Activated CD8-positive, alpha-beta T cell treated with anti-CD3 and anti-CD28 coated beads for 36 hours (primary cell): ENCODE results near the gene DSG3. TPM values are rescaled to one million over a fixed set of nuclear protein-coding genes. Genes with fewer than 3 reads are reported as not detected.

Experiments
- ATAC-seq: fragments of 200-7000 bp; cut with Tn5 transposase; one replicate; pipeline ENCODE4 v1.10.0; 2021; ENCODE audit warnings: mild to moderate bottlenecking, moderate library complexity
- CTCF ChIA-PET: fragments of 350-600 bp; sonication (Branson Sonifier 250); formaldehyde crosslinking; loops from one replicate; lab custom pipeline; 2021; ENCODE audit warnings: antibody characterized with exemption; lab: Charles Lee
- POLR2A ChIA-PET: fragments of 350-600 bp; sonication (Branson Sonifier 250); formaldehyde crosslinking; loops from one replicate; lab custom pipeline; 2021; ENCODE audit warnings: antibody characterized with exemption; lab: Charles Lee
- DNase-seq: peaks from one replicate; pipeline ENCODE4 v3.0.0-alpha.2; 2020
- H3K27ac Mint-ChIP-seq: one replicate; pipeline ENCODE4 v1.8.0; 2021; ENCODE audit warnings: mild to moderate bottlenecking, mixed read lengths
- H3K27me3 Mint-ChIP-seq: one replicate; pipeline ENCODE4 v1.8.0; 2021; ENCODE audit warnings: mixed read lengths
- H3K36me3 Mint-ChIP-seq: one replicate; pipeline ENCODE4 v1.8.0; 2021; ENCODE audit warnings: low read depth, mixed read lengths
- H3K4me1 Mint-ChIP-seq: one replicate; pipeline ENCODE4 v1.8.0; 2021; ENCODE audit warnings: low read depth, mixed read lengths
- H3K4me3 Mint-ChIP-seq: one replicate; pipeline ENCODE4 v1.8.0; 2021; ENCODE audit warnings: mild to moderate bottlenecking, moderate library complexity, mixed read lengths
- H3K9me3 Mint-ChIP-seq: one replicate; pipeline ENCODE4 v1.8.0; 2021; ENCODE audit warnings: mixed read lengths
- intact Hi-C: fragments of 100-400 bp; cut with micrococcal nuclease; formaldehyde crosslinking; loops from one replicate; pipeline ENCODE4 v1.10.0; 2022
- total RNA-seq, 2 experiments: library from RNA; stranded (reverse); gene quantifications; one replicate each; pipeline ENCODE4 v1.2.3, GENCODE V29; 2021
- TF ChIP-seq, protein P1 (sequence below): fragments of 200-600 bp; IDR thresholded peaks from one replicate; pipeline ENCODE4 v1.8.0; 2022; ENCODE audit warnings: antibody characterized with exemption, mild to moderate bottlenecking

DSG3 gene
- total RNA-seq, 2 experiments from 2014 or later, result not detected

DNA sequence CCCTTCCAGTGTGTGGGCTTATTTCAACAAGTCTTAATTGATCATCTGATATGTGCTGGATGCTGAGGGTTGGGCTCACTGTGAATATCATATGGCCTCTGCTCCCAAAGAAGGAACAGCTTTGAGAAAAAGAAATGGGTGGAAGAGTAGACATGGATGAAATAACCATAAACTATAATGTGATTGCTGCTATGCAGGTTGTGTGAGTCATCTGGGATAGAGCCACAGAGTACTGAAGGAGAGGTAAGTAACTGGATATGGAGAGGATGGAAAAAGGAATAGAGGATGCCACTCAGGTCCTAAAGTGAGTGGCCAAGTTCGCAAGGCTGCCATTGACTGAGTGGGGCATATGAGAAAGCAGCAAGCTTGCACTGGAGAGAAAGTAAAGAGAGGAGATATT is 41.8 kb downstream of the DSG3 start:
- POLR2A ChIA-PET, result no interaction called here
- DNase-seq (no peak), ATAC-seq (no peak)
- Mint-ChIP-seq H3K4me1 (no peaks in the 10 kb centered on the region), H3K9me3 (no peaks in the 10 kb centered on the region), H3K27me3 (peaks cover 6% of the 10 kb centered on the region), H3K27ac (no peak overlapping the region), H3K4me3 (no peak overlapping the region), H3K36me3 (no peaks in the 10 kb centered on the region)
- TF ChIP-seq, protein P1, sequence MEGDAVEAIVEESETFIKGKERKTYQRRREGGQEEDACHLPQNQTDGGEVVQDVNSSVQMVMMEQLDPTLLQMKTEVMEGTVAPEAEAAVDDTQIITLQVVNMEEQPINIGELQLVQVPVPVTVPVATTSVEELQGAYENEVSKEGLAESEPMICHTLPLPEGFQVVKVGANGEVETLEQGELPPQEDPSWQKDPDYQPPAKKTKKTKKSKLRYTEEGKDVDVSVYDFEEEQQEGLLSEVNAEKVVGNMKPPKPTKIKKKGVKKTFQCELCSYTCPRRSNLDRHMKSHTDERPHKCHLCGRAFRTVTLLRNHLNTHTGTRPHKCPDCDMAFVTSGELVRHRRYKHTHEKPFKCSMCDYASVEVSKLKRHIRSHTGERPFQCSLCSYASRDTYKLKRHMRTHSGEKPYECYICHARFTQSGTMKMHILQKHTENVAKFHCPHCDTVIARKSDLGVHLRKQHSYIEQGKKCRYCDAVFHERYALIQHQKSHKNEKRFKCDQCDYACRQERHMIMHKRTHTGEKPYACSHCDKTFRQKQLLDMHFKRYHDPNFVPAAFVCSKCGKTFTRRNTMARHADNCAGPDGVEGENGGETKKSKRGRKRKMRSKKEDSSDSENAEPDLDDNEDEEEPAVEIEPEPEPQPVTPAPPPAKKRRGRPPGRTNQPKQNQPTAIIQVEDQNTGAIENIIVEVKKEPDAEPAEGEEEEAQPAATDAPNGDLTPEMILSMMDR, result no peak
- intact Hi-C loops, result no loop called here
- CTCF ChIA-PET, result no interaction called here

DNA sequence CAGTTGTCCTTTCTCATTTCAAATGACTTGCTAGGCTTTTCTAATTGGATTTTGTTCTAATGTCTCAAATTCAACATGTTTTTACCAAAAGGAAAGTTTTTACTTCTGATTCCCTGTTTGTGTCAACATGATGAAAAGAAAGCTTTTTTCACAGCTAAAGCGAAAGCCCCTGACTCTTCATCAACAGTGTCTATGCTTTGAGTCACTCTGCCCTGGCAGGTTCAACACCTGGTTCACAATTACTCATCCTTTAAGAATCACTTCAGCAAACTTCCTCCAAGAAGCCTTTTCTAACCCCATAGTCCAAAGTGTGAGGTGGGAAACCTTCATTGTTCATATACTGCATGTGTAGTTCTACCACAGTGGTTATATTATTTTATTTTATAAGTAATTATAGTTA is 42.8 kb downstream of the DSG3 start:
- H3K9me3 Mint-ChIP-seq, result no peaks in the 10 kb centered on the region
- no peaks in the 10 kb centered on the region for H3K4me1 Mint-ChIP-seq
- intact Hi-C loops, result no loop called here
- no peak overlapping the region for H3K27ac Mint-ChIP-seq
- peak; percentile 56 for ATAC-seq
- DNase-seq, result peak; percentile 4
- TF ChIP-seq, protein P1, result no peak
- ChIA-PET POLR2A (no interaction called here), CTCF (no interaction called here)
- H3K4me3 Mint-ChIP-seq, result no peak overlapping the region
- H3K27me3 Mint-ChIP-seq, result peaks cover 10% of the 10 kb centered on the region
- no peaks in the 10 kb centered on the region for H3K36me3 Mint-ChIP-seq

DNA sequence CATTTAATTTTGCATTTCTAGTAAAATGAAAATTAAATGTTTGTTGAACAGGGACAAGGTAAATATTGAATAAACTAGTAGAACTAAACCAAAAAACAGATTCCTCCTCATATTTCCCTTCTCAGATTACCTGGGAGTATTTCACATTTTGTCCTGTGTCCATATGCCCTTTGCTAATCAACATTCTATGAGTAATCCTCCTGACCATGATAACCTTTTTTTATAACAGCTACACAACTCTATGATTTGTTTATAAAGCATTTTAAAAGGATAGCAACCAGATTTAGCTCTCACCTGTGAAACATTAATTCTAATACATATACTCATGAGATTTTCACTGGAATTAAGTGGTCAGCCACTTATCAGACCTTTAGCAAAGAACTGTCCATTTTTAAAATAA is 43.3 kb downstream of the DSG3 start:
- intact Hi-C loops, result no loop called here
- Mint-ChIP-seq H3K27me3 (peaks cover 10% of the 10 kb centered on the region), H3K27ac (no peak overlapping the region), H3K4me3 (no peak overlapping the region), H3K36me3 (no peaks in the 10 kb centered on the region), H3K4me1 (no peaks in the 10 kb centered on the region), H3K9me3 (no peaks in the 10 kb centered on the region)
- ATAC-seq (no peak), DNase-seq (no peak)
- TF ChIP-seq, protein P1, result no peak
- POLR2A ChIA-PET, result no interaction called here
- CTCF ChIA-PET, result no interaction called here

DNA sequence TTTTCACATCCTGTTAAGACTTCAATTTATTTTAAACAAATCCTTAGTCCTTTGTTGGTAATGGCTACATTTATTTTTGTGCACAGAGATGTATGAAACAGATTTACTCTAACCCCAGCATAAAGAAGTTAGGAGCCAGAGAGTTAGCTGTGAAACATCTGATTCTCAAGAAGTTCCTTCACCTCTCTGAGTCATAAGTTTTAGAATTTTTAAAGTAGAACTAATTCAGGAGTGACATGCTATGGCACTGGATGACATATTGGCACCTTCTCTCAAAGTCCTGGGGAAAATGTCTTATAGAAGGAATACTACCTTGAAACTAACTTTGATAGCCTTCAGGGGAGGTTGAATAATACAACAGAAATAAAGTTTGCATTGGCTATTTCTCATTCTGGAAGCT is 44.0 kb downstream of the DSG3 start:
- H3K27ac Mint-ChIP-seq, result no peak overlapping the region
- H3K27me3 Mint-ChIP-seq, result peaks cover 15% of the 10 kb centered on the region
- H3K4me1 Mint-ChIP-seq, result no peaks in the 10 kb centered on the region
- no peaks in the 10 kb centered on the region for H3K36me3 Mint-ChIP-seq
- ChIA-PET CTCF (no interaction called here), POLR2A (no interaction called here)
- H3K9me3 Mint-ChIP-seq, result no peaks in the 10 kb centered on the region
- ATAC-seq, result no peak
- TF ChIP-seq, protein P1, result no peak
- H3K4me3 Mint-ChIP-seq, result no peak overlapping the region
- no peak for DNase-seq
- intact Hi-C loops, result no loop called here

DNA sequence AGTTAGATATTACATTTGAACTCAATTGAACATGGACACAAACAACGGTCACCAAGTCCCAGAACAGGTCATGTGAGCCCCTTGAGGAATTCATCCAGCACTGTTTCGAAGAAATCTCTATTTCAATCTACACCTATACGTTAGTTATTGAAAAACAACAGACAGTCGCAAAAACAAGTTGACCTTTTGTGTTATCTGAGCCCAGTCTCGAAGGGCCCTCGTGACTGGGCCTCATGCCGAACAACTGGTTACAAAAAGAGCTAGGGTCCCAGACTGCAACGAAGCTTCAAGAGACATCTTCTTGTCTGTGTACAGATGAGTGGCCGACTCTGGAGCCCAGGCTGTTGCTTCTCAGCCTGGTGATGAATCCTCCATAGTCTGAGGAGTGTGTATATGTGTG is 45.1 kb downstream of the DSG3 start:
- ChIA-PET CTCF (no interaction called here), POLR2A (no interaction called here)
- Mint-ChIP-seq H3K36me3 (no peaks in the 10 kb centered on the region), H3K27me3 (peaks cover 20% of the 10 kb centered on the region), H3K4me1 (no peaks in the 10 kb centered on the region), H3K4me3 (no peak overlapping the region), H3K9me3 (no peaks in the 10 kb centered on the region), H3K27ac (no peak overlapping the region)
- intact Hi-C loops, result no loop called here
- no peak for ATAC-seq
- DNase-seq, result no peak
- TF ChIP-seq, protein P1, result no peak
